Measurements from ENCODE around the gene TRIO.

- TF ChIP-seq, protein P1, sequence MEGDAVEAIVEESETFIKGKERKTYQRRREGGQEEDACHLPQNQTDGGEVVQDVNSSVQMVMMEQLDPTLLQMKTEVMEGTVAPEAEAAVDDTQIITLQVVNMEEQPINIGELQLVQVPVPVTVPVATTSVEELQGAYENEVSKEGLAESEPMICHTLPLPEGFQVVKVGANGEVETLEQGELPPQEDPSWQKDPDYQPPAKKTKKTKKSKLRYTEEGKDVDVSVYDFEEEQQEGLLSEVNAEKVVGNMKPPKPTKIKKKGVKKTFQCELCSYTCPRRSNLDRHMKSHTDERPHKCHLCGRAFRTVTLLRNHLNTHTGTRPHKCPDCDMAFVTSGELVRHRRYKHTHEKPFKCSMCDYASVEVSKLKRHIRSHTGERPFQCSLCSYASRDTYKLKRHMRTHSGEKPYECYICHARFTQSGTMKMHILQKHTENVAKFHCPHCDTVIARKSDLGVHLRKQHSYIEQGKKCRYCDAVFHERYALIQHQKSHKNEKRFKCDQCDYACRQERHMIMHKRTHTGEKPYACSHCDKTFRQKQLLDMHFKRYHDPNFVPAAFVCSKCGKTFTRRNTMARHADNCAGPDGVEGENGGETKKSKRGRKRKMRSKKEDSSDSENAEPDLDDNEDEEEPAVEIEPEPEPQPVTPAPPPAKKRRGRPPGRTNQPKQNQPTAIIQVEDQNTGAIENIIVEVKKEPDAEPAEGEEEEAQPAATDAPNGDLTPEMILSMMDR (IDR thresholded peaks at IDR 0.05), result no peak
- TF ChIP-seq POLR2A (IDR thresholded peaks at IDR 0.05), result no peak
Measured at GRCh38 chr5:14183187-14183939, 40.2 kb downstream of the TRIO start.
